Skin epidermis (tissue), 12 donors: ENCODE data around the gene ABCC3.
A peak's percentile ranks its signal among the peaks of the same experiment; 100 is the strongest.

Source experiments
- H3K27ac ChIP-seq, 21 experiments: fragments of 200-600 bp; sonication (generic) in 11 of 21; one replicate each; pipeline ENCODE4 v1.5.0; 2020; ENCODE audit warnings: mild to moderate bottlenecking in 3 of 21, inconsistent platforms in 2 of 21, moderate library complexity in 2 of 21
- H3K4me3 ChIP-seq, 7 experiments: fragments of 200-600 bp; sonication (generic) in 2 of 7; one replicate each; pipeline ENCODE4 v1.5.0; 2020; ENCODE audit warnings: inconsistent platforms in 2 of 7, mild to moderate bottlenecking in 2 of 7, moderate library complexity in 1 of 7

ABCC3 gene

GRCh38 chr17:50625032-50625871 lies 9.4 kb upstream of the ABCC3 start:
- no peak overlapping the region for H3K27ac ChIP-seq
- no peak overlapping the region for H3K4me3 ChIP-seq

- Histone ChIP-seq H3K4me3 (no peak overlapping the region), H3K27ac (no peak overlapping the region)
These were observed 8.6 kb upstream of the ABCC3 start for GRCh38 chr17:50626037-50626574.

GRCh38 chr17:50627036-50627781 lies 7.5 kb upstream of the ABCC3 start:
- H3K27ac ChIP-seq = no peak overlapping the region
- H3K4me3 ChIP-seq = no peak overlapping the region

GRCh38 chr17:50627782-50628601 lies 6.7 kb upstream of the ABCC3 start:
- H3K27ac ChIP-seq = no peak overlapping the region
- H3K4me3 ChIP-seq = no peak overlapping the region

GRCh38 chr17:50629902-50630301 lies 4.8 kb upstream of the ABCC3 start:
- no peak overlapping the region for H3K27ac ChIP-seq
- no peak overlapping the region for H3K4me3 ChIP-seq

GRCh38 chr17:50630524-50631194 lies 4.0 kb upstream of the ABCC3 start:
- Histone ChIP-seq H3K27ac (no peak overlapping the region), H3K4me3 (no peak overlapping the region)

GRCh38 chr17:50631195-50631907 lies 3.3 kb upstream of the ABCC3 start:
- no peak overlapping the region for H3K4me3 ChIP-seq
- H3K27ac ChIP-seq = no peak overlapping the region

GRCh38 chr17:50631908-50632571 lies 2.6 kb upstream of the ABCC3 start:
- no peak overlapping the region for H3K27ac ChIP-seq

GRCh38 chr17:50632637-50633036 lies 2.0 kb upstream of the ABCC3 start:
- H3K27ac ChIP-seq = no peak overlapping the region
- H3K4me3 ChIP-seq = no peak overlapping the region

More at GRCh38 chr17:50631908-50632571, 2.6 kb upstream of the ABCC3 start:
- no peak overlapping the region for H3K4me3 ChIP-seq

- Histone ChIP-seq H3K4me3 (no peak overlapping the region), H3K27ac (no peak overlapping the region)
These were observed 998 bp upstream of the ABCC3 start for GRCh38 chr17:50633683-50634082.

GRCh38 chr17:50634915-50635731 lies 442 bp downstream of the ABCC3 start:
- H3K4me3 ChIP-seq = peak overlapping the region; percentile 25 to 65 (median 50)
- H3K27ac ChIP-seq = peak overlapping the region in 20 of 21 experiments; percentile 1 to 84 (median 68)

- Histone ChIP-seq H3K27ac (peak overlapping the region in 4 of 21 experiments; percentile 75 to 83 (median 80)), H3K4me3 (peak overlapping the region in 4 of 7 experiments; percentile 25 to 65 (median 54))
These were observed 976 bp downstream of the ABCC3 start for GRCh38 chr17:50635732-50635981.

- peak overlapping the region in 1 of 21 experiments; percentile 75 for H3K27ac ChIP-seq
These were observed 1.5 kb downstream of the ABCC3 start for GRCh38 chr17:50635982-50636803.

GRCh38 chr17:50636804-50637195 lies 2.1 kb downstream of the ABCC3 start:
- Histone ChIP-seq H3K4me3 (no peak overlapping the region), H3K27ac (no peak overlapping the region)

More at GRCh38 chr17:50635982-50636803, 1.5 kb downstream of the ABCC3 start:
- H3K4me3 ChIP-seq = peak overlapping the region in 2 of 7 experiments; percentile 50 to 65

- H3K27ac ChIP-seq = peak overlapping the region in 15 of 21 experiments; percentile 2 to 73 (median 46)
These were observed 3.3 kb downstream of the ABCC3 start for GRCh38 chr17:50637829-50638605.

GRCh38 chr17:50638606-50638965 lies 3.9 kb downstream of the ABCC3 start:
- no peak overlapping the region for H3K4me3 ChIP-seq
- H3K27ac ChIP-seq = peak overlapping the region in 15 of 21 experiments; percentile 2 to 73 (median 49)

More at GRCh38 chr17:50637829-50638605, 3.3 kb downstream of the ABCC3 start:
- H3K4me3 ChIP-seq = no peak overlapping the region
